CD4-positive, alpha-beta T cell treated with Interleukin-15 for 1 hour (primary cell): ENCODE data around the gene DTL.
"Not testable (repeated sequence)": the region's sequence is repeated elsewhere in the genome, so short reads cannot be mapped to it uniquely, and the experiment has no call there.

Experiments used
- DNase-seq: peaks from one replicate; pipeline ENCODE4 v3.0.0-alpha.2; 2020

Gene DTL, protein sequence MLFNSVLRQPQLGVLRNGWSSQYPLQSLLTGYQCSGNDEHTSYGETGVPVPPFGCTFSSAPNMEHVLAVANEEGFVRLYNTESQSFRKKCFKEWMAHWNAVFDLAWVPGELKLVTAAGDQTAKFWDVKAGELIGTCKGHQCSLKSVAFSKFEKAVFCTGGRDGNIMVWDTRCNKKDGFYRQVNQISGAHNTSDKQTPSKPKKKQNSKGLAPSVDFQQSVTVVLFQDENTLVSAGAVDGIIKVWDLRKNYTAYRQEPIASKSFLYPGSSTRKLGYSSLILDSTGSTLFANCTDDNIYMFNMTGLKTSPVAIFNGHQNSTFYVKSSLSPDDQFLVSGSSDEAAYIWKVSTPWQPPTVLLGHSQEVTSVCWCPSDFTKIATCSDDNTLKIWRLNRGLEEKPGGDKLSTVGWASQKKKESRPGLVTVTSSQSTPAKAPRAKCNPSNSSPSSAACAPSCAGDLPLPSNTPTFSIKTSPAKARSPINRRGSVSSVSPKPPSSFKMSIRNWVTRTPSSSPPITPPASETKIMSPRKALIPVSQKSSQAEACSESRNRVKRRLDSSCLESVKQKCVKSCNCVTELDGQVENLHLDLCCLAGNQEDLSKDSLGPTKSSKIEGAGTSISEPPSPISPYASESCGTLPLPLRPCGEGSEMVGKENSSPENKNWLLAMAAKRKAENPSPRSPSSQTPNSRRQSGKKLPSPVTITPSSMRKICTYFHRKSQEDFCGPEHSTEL

GRCh38 chr1:212035123-212035834 is at the start of gene DTL, which contains the start of gene INTS7:
DTL (plus strand) TSS chr1:212035748; CDS start chr1:212035891, 143 bp downstream.
INTS7 (minus strand) TSS chr1:212035557; CDS start chr1:212035437, 120 bp downstream.
- DNase-seq: peak; percentile 99

DNA sequence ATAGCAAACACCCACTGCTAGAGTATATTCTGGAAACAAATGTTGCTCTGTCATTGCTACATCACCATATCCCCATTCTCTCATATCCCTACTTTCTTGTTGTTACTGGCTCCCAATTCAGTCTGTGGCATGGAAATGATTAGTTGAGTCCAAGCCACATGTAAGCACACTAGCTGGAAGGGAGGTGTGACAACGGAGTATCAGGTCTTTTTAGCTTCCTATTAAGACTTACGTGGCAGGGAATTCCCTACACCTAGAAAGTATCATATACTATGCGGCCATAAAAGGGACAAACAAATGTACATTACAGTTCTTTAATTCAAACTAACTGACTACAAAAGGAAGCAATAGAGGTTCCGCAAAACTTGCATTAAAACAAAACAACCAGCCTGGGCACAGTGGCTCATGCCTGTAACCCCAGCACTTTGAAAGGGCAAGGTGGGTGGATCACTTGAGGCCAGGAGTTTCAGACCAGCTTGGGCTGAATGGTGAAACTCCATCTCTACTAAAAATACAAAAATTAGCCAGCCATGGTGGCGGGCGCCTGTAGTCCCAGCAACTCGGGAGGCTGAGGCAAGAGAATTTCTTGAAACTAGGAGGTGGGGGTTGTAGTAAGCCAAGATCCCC is 48.8 kb upstream of the DTL start:
- DNase-seq: no peak

DNA sequence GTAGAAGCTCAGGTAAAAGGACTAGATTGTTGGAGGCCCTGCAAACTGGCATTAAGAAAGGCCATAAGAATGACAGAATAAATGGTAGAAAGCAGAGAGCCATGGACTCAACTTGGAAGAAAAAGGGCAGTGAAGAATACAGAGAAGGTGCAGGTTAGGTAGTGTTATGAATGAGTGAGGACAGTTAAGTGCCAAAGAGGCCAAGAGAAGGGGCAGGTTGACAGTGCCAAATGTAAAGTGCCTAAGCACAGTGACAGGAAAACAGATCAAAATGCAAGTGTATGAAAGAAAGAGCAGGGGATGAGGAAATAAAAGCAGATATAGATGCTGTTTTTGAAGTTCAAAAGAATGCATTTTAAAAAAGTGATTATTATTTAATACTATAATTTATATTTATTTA is 43.9 kb upstream of the DTL start:
- no peak for DNase-seq

GRCh38 chr1:211997426-211997825 is 38.1 kb upstream of the DTL start:
- DNase-seq: not testable (repeated sequence)

DNA sequence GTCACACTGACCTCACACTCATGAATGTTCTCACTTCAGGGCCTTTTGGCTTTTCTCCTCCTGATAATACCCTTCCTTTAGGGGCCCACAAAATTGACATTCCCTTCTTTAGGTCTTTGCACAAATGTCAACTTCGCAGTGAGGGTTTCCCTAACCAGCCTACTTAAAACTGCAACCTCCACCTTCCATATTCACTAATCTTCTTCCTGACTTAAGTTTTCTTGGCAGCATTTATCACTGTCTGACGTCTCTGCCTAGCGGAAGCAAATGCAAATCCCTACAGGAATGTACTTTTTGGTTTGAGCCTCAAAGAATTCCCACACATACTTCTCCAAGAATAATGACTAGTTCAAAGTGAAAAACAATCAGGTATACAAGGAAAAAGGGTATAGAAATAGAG is 33.0 kb upstream of the DTL start:
- no peak for DNase-seq

DNA sequence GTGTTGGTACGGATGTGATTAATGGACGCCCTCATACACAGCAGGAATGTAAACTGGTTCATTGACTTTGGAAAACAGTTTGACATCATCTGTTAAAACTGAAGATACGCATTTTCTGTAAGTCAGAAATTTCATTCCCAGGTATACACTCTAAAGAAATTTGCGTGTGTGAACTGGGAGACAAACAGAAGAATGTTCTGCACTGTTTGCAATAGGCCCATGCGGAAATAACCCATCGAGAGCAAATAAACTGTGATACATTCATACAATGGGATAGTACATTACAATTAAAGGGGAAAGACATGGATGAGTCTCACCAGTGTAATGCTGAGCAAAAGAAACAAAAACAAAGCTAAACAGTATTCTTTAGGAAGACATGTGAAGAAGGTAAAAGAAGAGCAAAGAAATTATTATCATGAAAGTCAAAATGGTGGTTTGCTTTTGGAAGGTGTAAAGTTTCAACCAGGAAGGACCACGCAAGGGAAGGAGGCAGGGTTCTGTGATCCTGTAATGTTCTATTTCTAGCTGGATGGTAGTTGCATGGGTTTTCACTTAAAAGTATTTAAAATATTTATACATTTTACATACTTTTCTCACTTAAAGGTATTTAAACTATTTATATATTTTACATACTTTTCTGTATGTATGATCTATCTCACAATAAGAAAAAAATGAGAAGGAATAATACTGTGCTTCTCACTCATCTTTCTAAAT is 30.5 kb upstream of the DTL start:
- no peak for DNase-seq

GRCh38 chr1:212007178-212007577 is 28.4 kb upstream of the DTL start:
- DNase-seq: no peak

DNA sequence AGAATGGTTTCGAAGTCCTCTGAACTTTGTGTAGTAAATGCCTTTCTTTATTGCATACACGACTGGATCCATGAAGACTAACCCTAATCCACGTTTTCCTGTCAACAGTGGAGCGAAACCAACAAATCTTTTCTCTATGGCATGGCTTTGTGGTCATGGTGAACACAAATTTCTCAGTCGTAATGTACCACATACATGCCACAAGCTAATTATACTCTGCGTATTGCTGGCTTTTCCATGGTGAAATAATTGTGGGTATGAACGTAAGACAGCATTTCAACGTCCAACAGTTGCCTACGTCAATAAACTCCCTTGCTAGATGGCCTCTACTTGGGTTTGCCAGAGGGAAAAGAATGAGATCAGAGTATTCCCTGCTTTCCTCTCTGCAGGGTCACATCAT is 27.7 kb upstream of the DTL start:
- DNase-seq: no peak

DNA sequence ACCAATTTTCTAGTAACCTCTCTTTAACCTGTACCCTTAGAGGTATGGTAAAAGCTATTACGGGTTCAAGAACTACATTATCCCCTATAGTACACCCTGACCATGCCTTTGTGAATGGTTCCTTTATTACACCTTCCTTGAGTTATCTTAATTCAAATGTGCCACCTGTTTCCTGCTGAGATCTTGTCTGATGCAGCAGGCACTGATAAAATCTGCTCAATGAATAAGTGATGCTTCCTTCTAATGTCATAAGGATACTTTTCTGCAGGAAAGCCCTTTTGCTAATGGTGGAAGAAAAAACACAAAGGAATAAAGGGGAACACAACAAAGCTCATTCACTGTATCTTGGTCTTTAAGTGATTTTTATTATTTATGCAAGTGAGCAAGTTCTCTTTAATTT is 26.0 kb upstream of the DTL start:
- no peak for DNase-seq

DNA sequence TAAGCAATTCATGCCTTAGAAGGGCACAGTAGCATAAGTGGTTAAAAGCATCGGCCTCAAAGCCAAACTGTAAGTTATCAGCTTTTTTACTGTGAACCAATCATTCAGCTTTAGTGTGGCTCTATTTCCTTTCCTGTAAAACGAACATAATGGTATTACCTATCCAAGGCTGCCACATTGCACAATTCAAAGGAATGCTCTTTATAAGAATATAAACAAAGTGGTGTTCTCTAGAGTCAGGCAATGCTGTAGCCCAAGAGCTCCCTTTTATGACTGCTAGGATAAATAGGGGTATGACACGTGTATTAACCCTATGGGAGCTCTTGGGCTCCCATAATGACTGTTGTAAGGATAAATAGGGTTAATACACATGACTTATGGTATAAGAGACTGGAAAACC is 25.5 kb upstream of the DTL start:
- no peak for DNase-seq

DNA sequence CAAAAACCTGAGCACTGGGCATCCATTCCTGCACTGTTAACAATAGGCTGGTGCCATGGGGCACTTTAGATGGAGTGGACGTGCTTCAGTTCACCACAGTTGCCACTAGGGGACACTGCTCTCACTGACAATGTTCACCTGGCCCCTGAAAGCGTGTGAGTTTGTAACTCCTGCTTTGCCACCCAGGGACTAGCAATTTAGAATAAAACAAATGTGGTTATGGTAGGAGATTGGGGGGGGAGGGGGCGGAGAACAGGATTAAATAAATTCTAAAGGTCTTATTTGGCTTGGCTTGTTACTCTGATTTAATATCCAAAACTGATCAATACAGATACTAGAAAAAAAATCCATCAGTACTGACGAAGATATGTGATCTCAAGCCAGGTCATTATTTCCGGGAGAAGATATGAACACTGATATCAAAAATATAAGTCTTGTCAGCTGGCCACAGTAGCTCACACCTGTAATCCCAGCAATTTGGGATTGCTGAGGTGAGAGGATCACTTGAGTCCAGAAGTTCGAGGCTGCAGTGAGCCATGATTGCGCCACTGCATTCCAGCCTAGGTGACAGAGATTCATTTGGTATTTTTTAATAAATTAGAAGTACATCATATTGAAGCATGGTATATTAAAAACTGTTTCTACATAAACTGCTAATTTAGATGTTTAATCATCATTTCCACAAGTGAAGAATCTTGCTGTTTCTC is 23.4 kb upstream of the DTL start:
- peak; percentile 64 for DNase-seq

GRCh38 chr1:212013672-212014071 is 21.9 kb upstream of the DTL start:
- no peak for DNase-seq

- DNase-seq: no peak
Observed at GRCh38 chr1:212020975-212021374, 14.6 kb upstream of the DTL start.

DNA sequence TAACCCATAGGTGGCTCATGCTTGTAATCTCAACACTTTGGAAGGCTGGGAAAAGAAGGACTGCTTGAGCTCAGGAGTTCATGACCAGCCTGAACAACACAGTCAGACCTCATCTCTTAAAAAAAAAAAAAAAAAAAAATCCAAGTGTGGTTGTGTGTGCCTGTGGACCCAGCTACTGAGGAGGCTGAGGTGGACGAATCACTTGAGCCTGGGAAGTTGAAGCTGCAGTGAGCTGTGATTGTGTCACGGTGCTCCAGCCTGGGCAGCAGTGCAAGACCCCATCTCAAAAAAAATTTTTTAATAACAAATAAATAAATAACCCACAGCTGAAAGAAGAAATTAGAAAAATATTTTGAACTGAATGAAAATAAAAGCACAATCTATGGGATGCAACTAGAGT is 14.0 kb upstream of the DTL start:
- DNase-seq: no peak

- DNase-seq: not testable (repeated sequence)
Observed at GRCh38 chr1:212022908-212023307, 12.6 kb upstream of the DTL start.

DNA sequence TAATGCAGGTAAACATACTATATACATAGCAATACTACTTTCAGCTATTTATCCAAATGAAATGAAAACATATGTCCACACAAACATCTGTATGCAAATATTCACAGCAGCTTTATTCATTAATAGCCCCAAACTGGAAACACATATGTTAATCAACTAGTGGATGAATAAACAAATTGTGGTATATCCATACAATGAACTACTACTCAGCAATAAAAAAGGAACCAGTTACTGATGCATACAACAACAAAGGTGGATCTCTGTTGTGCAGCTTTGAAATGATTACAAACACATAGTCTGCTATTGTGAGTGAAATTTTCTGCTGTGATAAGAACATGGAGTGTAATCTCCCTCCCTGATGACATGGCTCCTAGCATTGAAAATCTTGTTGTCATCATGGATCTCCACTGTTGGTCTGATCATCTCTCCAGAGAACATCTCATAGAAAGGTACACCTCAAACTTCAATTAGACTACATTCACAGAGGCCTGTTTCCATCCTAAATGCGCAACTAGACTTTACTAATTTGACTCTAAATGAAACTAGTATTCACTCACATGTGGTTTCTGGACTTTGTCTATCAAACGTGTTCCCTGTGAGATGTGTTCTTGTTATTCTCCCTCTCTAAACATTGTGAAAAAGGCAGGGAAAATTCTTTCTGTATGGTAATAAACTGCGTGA is 10.9 kb upstream of the DTL start:
- no peak for DNase-seq

DNA sequence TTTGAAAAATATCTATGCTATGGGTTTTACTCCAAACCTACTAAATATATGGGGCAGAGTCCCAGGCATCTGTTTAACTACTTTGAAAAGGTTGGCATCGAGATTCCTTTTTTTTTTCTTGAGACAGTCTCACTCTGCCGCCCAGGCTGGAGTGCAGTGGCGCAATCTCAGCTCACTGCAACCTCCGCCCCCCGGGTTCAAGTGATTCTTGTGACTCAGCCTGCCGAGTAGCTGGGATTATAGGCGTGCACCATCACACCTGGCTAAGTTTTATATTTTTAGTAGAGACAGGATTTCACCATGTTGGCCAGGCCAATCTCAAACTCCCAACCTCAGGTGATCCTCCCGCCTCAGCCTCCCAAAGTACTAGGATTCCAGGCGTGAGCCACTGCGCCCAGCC is 7.8 kb upstream of the DTL start:
- DNase-seq: not testable (repeated sequence)

- DNase-seq: no peak
Observed at GRCh38 chr1:212030936-212031528, 4.5 kb upstream of the DTL start.

- no peak for DNase-seq
Observed at GRCh38 chr1:212034516-212035122, 929 bp upstream of the DTL start.
